Measurements from ENCODE around the gene RTN4RL1. TPM values are rescaled to one million over a fixed set of nuclear protein-coding genes. Genes with fewer than 3 reads are reported as not detected.
A peak's percentile ranks its signal among the peaks of the same experiment; 100 is the strongest.

Gene RTN4RL1
- total RNA-seq, 1 donor from 2014 or later: 4.0 TPM

- Histone ChIP-seq H3K9me3 (replicated peaks) (no peaks in the 10 kb centered on the region), H3K36me3 (no peaks in the 10 kb centered on the region), H3K27ac (replicated peaks) (peak overlapping the region; percentile 48), H3K4me1 (peaks cover 57% of the 10 kb centered on the region), H3K4me3 (peak overlapping the region; percentile 87), H3K27me3 (ENCODE audit: low read depth) (peaks cover 52% of the 10 kb centered on the region)
- no peak for DNase-seq
- intact Hi-C loops (cut with micrococcal nuclease): no loop called here
- TF ChIP-seq CTCF (IDR thresholded peaks at IDR 0.05; ENCODE audit: borderline replicate concordance): no peak
Observed at GRCh38 chr17:2051061-2051932, 26.2 kb upstream of the RTN4RL1 start.

- peak; percentile 64 for DNase-seq
- H3K27me3 ChIP-seq (ENCODE audit: low read depth): peaks cover 46% of the 10 kb centered on the region
- peak overlapping the region; percentile 87 for H3K4me3 ChIP-seq
- no peaks in the 10 kb centered on the region for H3K36me3 ChIP-seq
- no peak for TF ChIP-seq CTCF (IDR thresholded peaks at IDR 0.05; ENCODE audit: borderline replicate concordance)
- H3K9me3 ChIP-seq (replicated peaks): no peaks in the 10 kb centered on the region
- H3K27ac ChIP-seq (replicated peaks): peak overlapping the region; percentile 48
- H3K4me1 ChIP-seq: peaks cover 52% of the 10 kb centered on the region
- intact Hi-C loops (cut with micrococcal nuclease): no loop called here
Observed at GRCh38 chr17:2050300-2051060, 25.3 kb upstream of the RTN4RL1 start.

GRCh38 chr17:2049333-2050299, 24.5 kb upstream of the RTN4RL1 start:
- peaks cover 48% of the 10 kb centered on the region for H3K4me1 ChIP-seq

GRCh38 chr17:2048805-2049204, 23.7 kb upstream of the RTN4RL1 start:
- no peaks in the 10 kb centered on the region for H3K9me3 ChIP-seq (replicated peaks)
- H3K27me3 ChIP-seq (ENCODE audit: low read depth): peaks cover 30% of the 10 kb centered on the region
- no peak for TF ChIP-seq CTCF (IDR thresholded peaks at IDR 0.05; ENCODE audit: borderline replicate concordance)
- H3K4me1 ChIP-seq: peaks cover 48% of the 10 kb centered on the region
- H3K27ac ChIP-seq (replicated peaks): no peak overlapping the region
- DNase-seq: no peak
- H3K36me3 ChIP-seq: peaks cover 6% of the 10 kb centered on the region
- H3K4me3 ChIP-seq: peak overlapping the region; percentile 87
- intact Hi-C loops (cut with micrococcal nuclease): no loop called here

More at GRCh38 chr17:2049333-2050299, 24.5 kb upstream of the RTN4RL1 start:
- no peak for TF ChIP-seq CTCF (IDR thresholded peaks at IDR 0.05; ENCODE audit: borderline replicate concordance)
- Histone ChIP-seq H3K27me3 (ENCODE audit: low read depth) (peaks cover 38% of the 10 kb centered on the region), H3K4me3 (peak overlapping the region; percentile 87), H3K27ac (replicated peaks) (peak overlapping the region; percentile 56), H3K36me3 (no peaks in the 10 kb centered on the region), H3K9me3 (replicated peaks) (no peaks in the 10 kb centered on the region)
- intact Hi-C loops (cut with micrococcal nuclease): no loop called here
- peak; percentile 90 for DNase-seq

GRCh38 chr17:2047590-2047989, 22.5 kb upstream of the RTN4RL1 start:
- Histone ChIP-seq H3K9me3 (replicated peaks) (no peaks in the 10 kb centered on the region), H3K27ac (replicated peaks) (no peak overlapping the region), H3K4me3 (no peak overlapping the region), H3K27me3 (ENCODE audit: low read depth) (peaks cover 21% of the 10 kb centered on the region), H3K4me1 (peaks cover 54% of the 10 kb centered on the region), H3K36me3 (peaks cover 19% of the 10 kb centered on the region)
- no peak for TF ChIP-seq CTCF (IDR thresholded peaks at IDR 0.05; ENCODE audit: borderline replicate concordance)
- DNase-seq: no peak
- intact Hi-C loops (cut with micrococcal nuclease): no loop called here
